GM12801 (cell line): ENCODE results near the gene PRLR.

ENCODE experiments used
- TF ChIP-seq, protein P1 (sequence below): IDR thresholded peaks from one replicate; pipeline ENCODE4 v1.5.1; 2011; ENCODE audit warnings: control low read depth; ENCODE audit not compliant: insufficient read length; ENCODE audit errors: extremely low read depth

The PRLR gene

DNA sequence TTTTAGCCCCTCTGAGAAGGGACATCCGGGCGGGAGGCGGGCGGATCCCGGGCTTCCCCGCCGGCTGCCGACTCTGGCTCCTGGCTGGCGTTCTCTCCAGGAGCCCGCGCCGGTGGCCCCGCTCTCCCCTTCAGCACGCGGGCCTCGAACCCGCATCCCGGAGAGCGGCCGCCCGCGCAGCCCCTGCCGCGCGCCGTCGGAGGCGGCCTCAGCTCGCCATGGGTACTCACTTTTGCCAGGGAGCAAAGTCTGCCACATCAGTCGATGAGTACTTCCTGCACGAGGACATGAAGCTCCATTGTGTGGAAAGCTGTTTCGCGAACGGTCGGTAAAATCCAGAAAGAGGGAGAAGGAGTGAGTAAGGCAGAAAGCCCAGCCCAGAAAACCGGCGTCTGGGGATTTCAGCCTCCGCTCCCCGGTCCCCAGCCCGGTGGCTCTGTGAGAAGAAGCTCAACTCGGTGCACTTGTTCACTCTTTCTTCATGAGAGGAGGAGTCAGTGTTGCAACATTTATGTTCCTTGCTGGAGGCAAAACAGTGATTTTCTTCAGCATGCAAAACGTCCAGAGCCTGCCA lies at the start of gene PRLR:
Gene PRLR, minus strand, starts transcription at position 450 of the 574 bp plus-strand sequence. CDS start 140,867 bp downstream, outside the sequence.
- TF ChIP-seq, protein P1, sequence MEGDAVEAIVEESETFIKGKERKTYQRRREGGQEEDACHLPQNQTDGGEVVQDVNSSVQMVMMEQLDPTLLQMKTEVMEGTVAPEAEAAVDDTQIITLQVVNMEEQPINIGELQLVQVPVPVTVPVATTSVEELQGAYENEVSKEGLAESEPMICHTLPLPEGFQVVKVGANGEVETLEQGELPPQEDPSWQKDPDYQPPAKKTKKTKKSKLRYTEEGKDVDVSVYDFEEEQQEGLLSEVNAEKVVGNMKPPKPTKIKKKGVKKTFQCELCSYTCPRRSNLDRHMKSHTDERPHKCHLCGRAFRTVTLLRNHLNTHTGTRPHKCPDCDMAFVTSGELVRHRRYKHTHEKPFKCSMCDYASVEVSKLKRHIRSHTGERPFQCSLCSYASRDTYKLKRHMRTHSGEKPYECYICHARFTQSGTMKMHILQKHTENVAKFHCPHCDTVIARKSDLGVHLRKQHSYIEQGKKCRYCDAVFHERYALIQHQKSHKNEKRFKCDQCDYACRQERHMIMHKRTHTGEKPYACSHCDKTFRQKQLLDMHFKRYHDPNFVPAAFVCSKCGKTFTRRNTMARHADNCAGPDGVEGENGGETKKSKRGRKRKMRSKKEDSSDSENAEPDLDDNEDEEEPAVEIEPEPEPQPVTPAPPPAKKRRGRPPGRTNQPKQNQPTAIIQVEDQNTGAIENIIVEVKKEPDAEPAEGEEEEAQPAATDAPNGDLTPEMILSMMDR = no peak

DNA sequence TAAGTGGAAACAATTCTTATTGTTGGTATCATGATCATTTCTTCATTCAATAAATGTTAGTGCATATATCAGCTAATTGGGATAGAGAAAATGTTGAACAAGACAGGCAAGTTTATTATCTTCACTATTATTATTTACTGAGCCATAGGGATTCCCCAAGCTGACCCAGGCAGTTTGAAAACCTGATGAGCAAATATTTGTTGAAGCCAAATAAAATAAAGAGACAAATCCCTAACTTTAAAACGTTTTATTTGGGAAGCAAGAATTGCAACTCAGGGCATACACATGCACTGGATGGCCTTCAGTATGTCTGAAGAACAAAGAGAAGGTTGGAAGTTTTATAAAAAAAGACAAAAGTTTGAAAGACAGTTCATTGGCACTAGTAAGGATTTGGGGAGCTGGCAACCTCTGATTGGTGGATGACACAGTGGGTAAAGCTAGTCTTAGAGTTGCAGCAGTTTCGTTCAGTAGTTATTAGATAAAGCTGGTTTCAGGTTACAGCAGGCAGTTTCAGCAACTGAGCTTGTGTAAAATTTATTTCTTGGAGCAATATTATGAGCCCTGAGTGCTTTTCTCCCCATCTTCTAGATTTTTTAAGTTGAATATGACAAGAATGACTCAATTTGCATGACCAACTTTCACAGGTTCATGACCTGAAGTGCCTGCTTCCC lies 44.7 kb upstream of the PRLR start:
- TF ChIP-seq, protein P1 = no peak

- TF ChIP-seq, protein P1 = no peak
These were observed 38.7 kb upstream of the PRLR start for GRCh38 chr5:35269006-35269405.

DNA sequence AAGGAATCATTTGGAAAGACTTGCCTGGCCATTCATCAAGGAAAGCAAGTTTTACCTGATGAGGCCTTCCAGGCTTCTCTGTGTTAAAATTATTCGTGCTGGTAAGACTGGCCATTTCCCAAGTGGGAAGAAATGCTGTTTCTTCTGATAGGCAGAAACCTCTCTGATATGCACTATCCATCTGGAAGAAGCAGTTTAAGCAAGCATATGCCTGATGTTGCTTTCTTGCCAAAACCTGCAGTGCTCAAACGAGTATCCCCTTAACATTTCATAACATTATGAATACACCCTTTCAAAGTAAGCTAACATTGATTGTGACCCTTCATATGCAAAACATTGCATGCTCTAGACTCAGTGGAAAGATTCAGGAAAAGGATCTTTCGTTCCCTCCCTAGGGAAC lies 36.0 kb upstream of the PRLR start:
- TF ChIP-seq, protein P1 = no peak

- TF ChIP-seq, protein P1 = no peak
These were observed 34.2 kb upstream of the PRLR start for GRCh38 chr5:35264509-35264908.

- TF ChIP-seq, protein P1 = no peak
These were observed 33.1 kb upstream of the PRLR start for GRCh38 chr5:35263266-35263877.

- TF ChIP-seq, protein P1 = no peak
These were observed 23.3 kb upstream of the PRLR start for GRCh38 chr5:35253582-35253981.
